DMS 273 (cell line): Measurements from ENCODE around the gene NHEJ1.

Experiments
- DNase-seq: peaks from one replicate; lab custom pipeline; 2025; ENCODE audit not compliant: unreplicated experiment; lab: John Stamatoyannopoulos, UW

Gene NHEJ1

GRCh38 chr2:219182331-219183150 lies 21.9 kb upstream of the NHEJ1 start:
- DNase-seq = peak; percentile 24

- DNase-seq = no peak
These were observed 20.9 kb upstream of the NHEJ1 start for GRCh38 chr2:219181531-219181930.

DNA sequence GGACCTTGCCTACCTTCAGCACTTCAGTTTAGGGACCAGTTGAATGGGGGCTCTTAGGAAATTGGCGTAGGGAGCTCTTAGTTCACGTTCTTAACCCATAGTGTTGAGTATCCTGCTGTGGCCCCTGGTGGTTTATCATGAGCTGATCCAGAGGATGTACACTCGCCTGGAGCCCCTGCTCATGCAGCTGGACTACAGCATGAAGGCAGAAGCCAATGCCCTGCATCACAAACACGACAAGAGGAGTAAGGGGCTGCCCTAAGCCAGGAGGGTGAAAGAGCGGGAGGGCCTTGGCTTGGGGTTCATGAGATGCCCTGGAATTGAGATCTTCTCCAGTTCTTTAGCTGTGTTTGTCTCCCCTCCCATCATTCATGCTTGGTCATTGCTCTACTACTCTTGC lies 20.3 kb upstream of the NHEJ1 start:
- no peak for DNase-seq

DNA sequence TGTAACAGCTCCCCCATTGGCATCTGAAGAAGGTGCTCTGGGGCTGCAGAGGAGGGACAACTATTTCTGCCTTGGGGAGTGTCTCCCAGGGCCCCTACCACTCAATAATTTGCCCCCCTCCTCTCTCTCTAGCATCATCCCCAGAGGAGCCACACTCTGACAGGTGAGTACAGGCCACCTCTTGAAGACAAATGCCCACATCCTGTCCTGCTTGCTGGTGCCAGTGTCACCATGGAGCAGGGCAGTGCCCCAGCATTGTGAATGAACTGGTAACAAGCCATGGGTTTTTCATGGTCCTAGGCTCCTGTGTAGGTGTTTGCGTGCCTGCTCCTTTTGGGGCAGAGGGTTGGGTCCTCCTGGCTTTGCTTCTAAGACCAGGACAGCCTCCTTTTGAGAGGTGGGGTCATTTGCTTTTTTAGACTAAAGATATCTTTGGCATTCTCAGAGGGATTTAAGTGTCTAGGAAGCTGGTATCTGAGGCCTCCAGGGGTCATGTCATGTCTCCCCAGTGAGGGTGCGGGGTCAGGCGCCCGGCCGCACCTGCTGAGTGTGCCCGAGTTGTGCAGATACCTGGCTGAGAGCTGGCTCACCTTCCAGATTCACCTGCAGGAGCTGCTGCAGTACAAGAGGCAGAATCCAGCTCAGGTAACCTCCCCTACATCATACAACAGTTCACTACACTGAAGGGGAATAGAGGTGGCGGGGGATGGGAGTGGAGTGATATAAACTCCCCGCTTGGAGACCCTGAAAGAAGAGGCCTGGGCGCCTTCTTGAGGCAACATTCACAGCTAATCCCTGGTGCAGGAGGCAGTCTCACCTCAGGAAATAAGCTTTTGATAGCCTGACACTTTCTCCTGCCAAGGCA lies 19.2 kb upstream of the NHEJ1 start:
- DNase-seq = no peak

- peak; percentile 70 for DNase-seq
These were observed 18.0 kb upstream of the NHEJ1 start for GRCh38 chr2:219178377-219179175.

DNA sequence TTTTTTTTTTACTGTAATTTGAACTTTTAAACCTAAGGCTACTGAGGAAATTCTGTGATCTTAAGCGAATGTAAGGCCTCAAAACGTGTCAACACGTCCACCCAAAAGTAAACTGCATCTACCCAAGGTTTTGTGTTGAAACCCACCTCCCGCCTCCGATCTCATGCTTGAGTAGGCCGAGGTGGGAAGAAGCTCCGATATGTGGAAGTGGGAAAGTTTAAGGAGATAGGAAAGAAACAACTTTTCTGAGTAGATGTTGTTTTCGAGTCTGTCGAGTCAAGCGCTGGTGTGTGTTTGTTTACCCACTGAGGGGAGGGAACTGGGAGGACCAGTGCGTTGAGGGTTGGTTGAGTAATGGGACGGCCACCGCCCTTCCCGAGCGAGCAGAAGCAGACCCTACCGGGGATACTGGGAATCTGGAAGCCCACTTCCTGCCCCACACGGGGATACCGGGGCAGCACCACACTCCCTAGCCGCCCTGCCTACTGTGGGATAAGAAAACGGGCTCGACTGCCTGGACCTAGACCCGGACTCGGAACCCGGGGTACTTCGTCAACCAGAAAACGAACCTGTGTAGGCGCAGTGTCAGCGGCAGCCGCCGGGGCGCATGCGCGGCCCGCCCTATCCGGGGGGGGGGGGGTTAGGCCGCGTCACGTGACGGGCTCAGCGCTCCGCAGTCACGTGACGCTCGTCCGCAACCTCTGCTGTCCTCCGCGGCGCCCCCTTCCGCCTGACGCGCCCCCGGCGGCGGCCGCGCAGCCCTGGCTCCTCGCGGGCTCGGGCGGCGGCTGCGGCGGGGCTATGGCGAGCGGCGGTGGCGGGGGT lies 17.1 kb upstream of the NHEJ1 start, which contains the start of gene RETREG2:
Gene RETREG2, plus strand, starts transcription at position 724 of the 825 bp plus-strand sequence. Its CDS starts 78 bp downstream, at position 802.
- DNase-seq = peak; percentile 94

DNA sequence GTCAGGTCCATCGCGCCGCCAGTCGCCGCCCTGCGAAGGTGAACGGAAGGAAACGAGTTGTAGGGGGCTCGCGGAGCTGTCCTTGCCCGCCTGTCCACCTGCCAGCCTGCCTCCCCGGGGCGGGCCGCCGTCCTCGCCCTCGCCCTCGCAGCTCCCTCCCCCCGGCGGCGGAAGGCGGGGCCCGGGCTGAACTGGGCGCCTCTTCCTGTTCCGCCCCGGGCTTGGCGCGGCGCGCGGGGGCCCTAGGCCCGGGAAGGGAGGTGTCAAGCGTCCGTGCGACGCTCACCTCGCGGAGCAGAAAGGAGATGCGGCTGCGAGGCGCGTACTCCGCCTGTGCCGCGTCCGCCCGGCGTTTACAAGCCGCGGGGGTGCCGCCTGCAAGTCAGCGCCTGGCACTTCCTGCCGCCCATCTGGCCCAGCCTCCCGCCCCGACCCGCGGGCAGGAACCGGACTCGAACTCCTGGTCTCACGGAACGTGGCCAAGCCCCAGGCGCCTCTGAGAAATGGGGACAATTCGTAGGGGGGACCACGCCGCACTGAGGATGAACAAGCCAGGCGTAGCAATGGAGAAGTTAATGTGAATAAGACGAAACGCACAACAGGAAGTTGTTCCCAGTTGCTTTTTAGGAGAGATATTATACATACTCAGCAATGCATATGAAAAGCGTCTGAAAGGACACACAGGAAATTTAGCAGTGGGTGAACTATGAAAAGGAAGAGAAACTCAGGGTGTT lies 16.4 kb upstream of the NHEJ1 start, which contains the start of gene CNPPD1:
Gene CNPPD1, minus strand, starts transcription at position 108 of the 734 bp plus-strand sequence. Its CDS starts 97 bp downstream, at position 11.
- DNase-seq = peak; percentile 95

DNA sequence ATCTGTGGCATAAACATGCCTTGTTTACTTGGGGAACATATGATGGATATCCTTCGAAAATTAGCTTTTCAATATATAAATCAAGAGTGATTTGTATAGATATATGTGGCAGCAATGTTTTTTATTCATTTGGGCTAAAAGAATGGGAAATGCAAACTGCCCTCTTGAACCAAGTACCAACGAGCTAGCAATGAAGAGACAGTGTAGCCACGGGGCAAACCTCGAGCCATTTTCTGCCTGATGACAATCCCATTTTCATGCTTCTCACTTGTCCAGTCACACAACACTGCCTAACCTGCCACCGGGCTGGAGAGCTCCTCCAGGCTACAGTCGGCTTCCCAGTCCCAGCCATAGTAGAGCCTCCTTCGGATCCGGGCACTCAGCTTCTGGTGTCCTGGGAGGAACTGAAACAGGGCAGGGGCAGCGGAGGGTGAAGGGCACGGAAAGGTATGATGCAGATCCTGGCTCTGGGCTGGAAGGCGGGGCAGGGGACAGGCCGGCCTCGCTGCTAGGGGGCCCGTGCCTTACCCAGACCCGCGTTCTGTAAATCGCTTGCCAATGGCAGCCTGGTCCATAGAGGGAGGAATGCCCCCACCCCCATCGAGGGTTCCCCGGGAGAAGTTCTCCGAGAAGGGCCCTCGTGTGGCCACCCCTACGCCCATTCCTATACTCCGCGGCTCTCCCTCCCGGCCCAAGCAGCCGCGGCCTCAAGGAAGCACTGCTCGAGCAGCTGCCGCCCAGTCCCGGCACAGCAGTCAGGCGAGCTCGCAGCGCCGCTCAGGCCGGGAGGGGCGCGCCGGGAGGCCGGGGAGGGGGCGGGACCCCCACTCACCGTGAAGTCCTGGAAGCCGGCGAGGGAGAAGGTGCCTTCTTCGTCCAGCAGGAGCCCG lies 15.6 kb upstream of the NHEJ1 start:
- DNase-seq = peak; percentile 72

DNA sequence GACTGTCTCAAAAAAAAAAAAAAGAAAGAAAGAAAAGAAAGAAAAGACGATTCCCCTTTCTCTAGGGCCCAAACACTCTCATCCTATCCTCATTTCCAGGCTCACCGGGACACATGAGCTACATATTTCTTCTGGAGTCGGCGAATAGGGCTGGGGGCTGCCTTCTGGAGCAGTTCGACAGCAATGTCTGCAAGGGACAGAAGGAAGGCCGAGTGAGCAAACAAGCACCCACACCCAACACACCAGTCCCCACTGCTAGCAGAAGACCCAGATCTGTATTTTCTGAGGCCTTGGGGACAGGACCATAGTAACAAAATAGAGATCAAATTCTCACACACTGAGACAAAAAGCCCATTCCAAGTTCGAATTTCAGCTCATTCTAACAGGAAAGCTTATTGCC lies 14.9 kb upstream of the NHEJ1 start:
- DNase-seq = no peak

- DNase-seq = no peak
These were observed 14.2 kb upstream of the NHEJ1 start for GRCh38 chr2:219174801-219175200.

DNA sequence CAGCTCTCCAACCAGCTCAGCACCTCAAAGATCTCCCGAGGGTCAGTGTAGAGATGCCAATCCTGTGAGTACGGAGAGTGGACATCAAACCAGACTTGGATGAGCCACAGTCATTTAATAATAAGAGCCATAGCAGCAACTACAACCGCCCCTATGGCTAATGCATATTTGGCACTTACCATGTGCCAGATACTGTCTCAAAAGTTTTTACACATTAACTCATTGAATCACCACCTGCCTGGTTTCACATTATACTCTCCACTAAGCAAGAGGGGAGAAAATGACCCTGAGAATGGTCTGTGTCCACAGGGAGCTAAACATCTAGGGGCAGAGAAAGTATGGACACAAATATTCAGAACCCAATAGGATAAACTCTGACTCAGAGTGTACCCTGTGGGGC lies 13.5 kb upstream of the NHEJ1 start:
- DNase-seq = no peak

DNA sequence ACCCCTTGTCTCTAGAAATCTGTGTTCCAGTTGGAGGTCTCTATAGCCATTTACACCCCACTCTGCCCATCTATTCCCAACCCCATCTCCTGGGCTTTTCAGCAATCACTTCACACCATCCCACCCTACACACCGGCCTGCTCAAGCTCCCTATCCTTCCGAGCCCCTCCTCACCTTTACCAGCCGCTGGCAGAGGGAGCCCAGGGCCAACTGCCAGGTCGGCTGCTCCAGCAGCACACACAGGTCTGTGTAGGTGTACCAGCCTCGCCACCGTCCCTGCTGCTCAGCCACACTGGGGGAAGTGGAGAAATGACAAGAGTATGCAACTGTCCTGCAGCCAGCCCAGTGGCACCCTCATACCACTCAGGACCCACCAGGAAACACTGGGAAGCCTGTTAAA lies 12.6 kb upstream of the NHEJ1 start:
- DNase-seq = no peak

- no peak for DNase-seq
These were observed 11.9 kb upstream of the NHEJ1 start for GRCh38 chr2:219172231-219173154.

DNA sequence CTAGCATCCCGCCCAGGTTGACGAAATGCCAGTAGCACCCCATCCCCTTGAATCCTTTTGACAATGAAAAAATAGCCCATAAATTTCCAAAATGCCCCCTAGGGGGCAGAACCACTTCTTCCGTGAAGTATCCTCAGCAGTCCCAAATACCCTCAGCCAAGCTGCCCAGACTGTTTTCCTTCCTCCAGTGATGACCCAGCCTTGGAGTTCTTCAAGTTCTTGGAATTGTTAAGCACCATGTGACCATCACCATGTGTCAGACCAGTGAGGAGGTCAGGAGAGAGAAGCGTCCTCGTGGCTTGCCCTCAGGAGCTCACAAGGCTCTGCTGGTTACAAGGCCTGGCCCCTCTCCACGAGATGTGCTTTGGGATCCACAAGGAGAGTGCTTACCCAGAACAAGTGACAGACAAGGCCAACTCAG lies 10.6 kb upstream of the NHEJ1 start:
- peak; percentile 83 for DNase-seq

DNA sequence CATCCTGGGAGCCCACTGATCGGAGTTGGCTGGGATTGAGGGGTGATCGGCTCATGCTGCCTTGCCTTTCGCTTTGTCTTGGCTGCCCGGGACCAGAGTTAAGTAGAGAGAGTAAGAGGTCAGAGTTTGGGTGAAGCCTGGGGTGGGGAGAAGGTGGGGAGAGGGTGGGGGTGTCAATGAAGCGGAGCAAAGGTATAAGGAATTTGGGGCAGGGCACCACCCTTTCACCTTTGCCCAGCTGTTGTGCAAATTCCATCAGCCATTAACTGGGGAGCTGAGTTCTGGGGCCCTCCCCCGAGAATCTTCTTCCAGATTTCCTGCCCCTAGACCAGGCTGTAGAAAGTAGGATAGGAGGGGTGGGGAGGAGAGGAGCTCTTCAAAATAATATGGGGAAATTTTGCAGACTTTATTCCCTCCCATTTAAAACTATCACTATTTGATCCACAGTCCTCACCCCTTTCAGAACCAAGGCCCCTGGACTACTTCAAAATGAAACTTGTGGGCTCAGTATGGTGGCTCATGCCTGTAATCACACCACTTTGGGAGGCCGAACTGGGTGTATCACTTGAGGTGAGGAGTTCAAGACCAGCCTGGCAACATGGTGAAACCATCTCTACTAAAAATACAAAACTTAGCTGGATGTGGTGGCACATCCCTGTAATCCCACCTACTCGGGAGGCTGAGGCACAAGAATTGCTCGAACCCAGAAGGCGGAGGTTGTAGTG lies 9.5 kb upstream of the NHEJ1 start, which contains the start of gene SLC23A3:
Gene SLC23A3, minus strand, starts transcription at position 100 of the 725 bp plus-strand sequence. Its CDS starts 45 bp downstream, at position 55.
- DNase-seq = no peak

GRCh38 chr2:219168932-219169331 lies 8.3 kb upstream of the NHEJ1 start:
- no peak for DNase-seq

DNA sequence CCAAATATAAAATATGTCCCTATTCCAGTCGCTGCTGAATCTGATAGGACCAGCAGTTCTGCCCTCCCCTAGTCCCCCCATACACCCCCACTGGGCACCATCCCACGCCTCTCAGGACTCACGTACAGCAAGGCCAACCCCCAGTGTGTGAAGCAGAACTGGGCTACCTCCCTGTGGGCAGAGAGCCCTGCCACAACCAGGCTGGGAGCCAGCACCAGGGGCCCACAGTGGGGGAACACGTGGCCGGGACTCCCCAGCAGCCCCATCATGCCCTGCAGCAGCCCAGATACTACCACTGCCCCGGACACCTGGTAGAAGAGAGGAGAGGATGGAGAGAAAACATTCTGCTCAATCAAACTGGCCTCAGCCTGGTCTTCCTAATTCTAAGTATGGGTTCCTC lies 7.9 kb upstream of the NHEJ1 start:
- no peak for DNase-seq
